Aorta (tissue), 5 donors: ENCODE measurements around the gene PPP1R3D. TPM values are rescaled to one million over a fixed set of nuclear protein-coding genes. Genes with fewer than 3 reads are reported as not detected.

Source experiments
- ATAC-seq: fragments of 200-7000 bp; cut with Tn5 transposase; one replicate; pipeline ENCODE4 v1.9.1; 2022; ENCODE audit warnings: moderate library complexity; ENCODE audit not compliant: low FRiP score
- DNase-seq, 2 donors: peaks; one replicate each; pipeline ENCODE4 v3.0.0-alpha.2; 2020
- H3K27ac ChIP-seq, 2 donors: one replicate each; pipeline ENCODE4 v1.5.1; 2013; ENCODE audit warnings: low read length in 2 of 2, mild to moderate bottlenecking in 2 of 2, moderate library complexity in 2 of 2, control low read depth in 1 of 2, inconsistent platforms in 1 of 2, low read depth in 1 of 2
- H3K27me3 ChIP-seq, 2 donors: one replicate each; pipeline ENCODE4 v1.6.1; 2013; ENCODE audit warnings: control low read depth in 1 of 2, low read length in 1 of 2, mild to moderate bottlenecking in 1 of 2, moderate library complexity in 1 of 2; ENCODE audit not compliant: insufficient read depth in 2 of 2, control insufficient read depth in 1 of 2
- H3K36me3 ChIP-seq, 2 donors: one replicate each; pipeline ENCODE4 v1.6.1; 2013; ENCODE audit warnings: control low read depth in 1 of 2, low read length in 1 of 2, mild to moderate bottlenecking in 1 of 2; ENCODE audit not compliant: insufficient read depth in 2 of 2, control insufficient read depth in 1 of 2
- H3K4me1 ChIP-seq, 2 donors: one replicate each; pipeline ENCODE4 v1.6.1; 2013; ENCODE audit warnings: low read length in 2 of 2, control low read depth in 1 of 2, mild to moderate bottlenecking in 1 of 2, moderate library complexity in 1 of 2; ENCODE audit not compliant: insufficient read depth in 2 of 2, control insufficient read depth in 1 of 2
- H3K4me3 ChIP-seq, 2 donors: one replicate each; pipeline ENCODE4 v1.5.1; 2013; ENCODE audit warnings: low read length in 2 of 2, control low read depth in 1 of 2, mild to moderate bottlenecking in 1 of 2
- H3K9me3 ChIP-seq: one replicate; pipeline ENCODE4 v1.6.1; 2013; ENCODE audit warnings: mild to moderate bottlenecking, low read length; ENCODE audit not compliant: control insufficient read depth
- WGBS, 2 donors: extraction: QIAGEN DNeasy Blood & Tissue Kit; methylation state at CpG; one replicate each; pipeline ENCODE4 v1.1.7; 2013; 5-methylcytosine and 5-hydroxymethylcytosine counted together
- intact Hi-C, 2 donors: fragments of 100-400 bp; cut with DNase I; formaldehyde crosslinking; loops; one replicate each; pipeline versions ENCODE4 v1.14.2 to v1.15.0; 2022
- polyA plus RNA-seq, 2 donors: library from polyadenylated mRNA; stranded (reverse); fragments of 200-250 nt; gene quantifications; one replicate each; pipeline ENCODE4 v1.2.3, GENCODE V29; 2013
- total RNA-seq, 2 donors: library from RNA; stranded (reverse); fragmentation: NEBNext Ultra II Directional; extraction: Animal tissue kit (Norgen Biotek cat#: 25700); gene quantifications; one replicate each; pipeline ENCODE4 v1.2.1, GENCODE V29; 2021
- donor health status: healthy with polysubstance abuse.
- donor health status: Bipolar disorder and iron deficiency.
- donor health status: DM: no; HTN: no; CAD: no.
- donor health status: DM: no; HTN: no; CAD: no.
- donor health status: DM: yes; HTN: yes; CAD: no.

Gene PPP1R3D
- total and polyA plus RNA-seq, 4 donors, result 2.5 to 8.3 (median 6.2) TPM

GRCh38 chr20:59942245-59942644, 2.1 kb upstream of the PPP1R3D start:
- Histone ChIP-seq H3K36me3 (peaks cover 0 to 5% of the 10 kb centered on the region in 2 donors), H3K9me3 (no peaks in the 10 kb centered on the region), H3K27me3 (no peaks in the 10 kb centered on the region), H3K4me1 (no peaks in the 10 kb centered on the region), H3K4me3 (no peak overlapping the region), H3K27ac (no peak overlapping the region)
- ATAC-seq, result no peak
- 80 to 84% methylated on average over 2 of the region's 2 CpGs for WGBS, 2 donors
- no peak for DNase-seq
- intact Hi-C loops, result no loop called here

DNA sequence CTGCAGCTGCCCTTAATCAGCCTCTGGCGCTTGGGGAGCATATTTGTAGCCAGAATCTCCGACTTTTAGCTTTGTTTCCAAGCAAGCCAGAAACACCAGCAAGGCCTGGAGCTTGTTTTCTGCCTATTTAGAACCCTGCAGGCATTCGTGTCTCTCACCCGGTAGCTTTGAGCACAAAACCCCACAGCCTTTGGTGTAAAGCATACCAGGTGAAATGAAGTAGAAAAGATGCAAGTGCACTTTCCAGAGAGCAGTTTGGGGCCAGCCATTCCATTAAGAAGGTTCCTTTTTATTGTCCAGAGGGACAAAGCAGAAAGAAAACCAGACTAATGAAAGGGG, 820 bp upstream of the PPP1R3D start:
- Histone ChIP-seq H3K27ac (peak overlapping the region; percentile 25 to 95), H3K4me3 (peak overlapping the region; percentile 64 to 71), H3K36me3 (peaks cover 0 to 5% of the 10 kb centered on the region in 2 donors), H3K27me3 (no peaks in the 10 kb centered on the region), H3K4me1 (no peaks in the 10 kb centered on the region), H3K9me3 (no peaks in the 10 kb centered on the region)
- DNase-seq (no peak), ATAC-seq (no peak)
- 0% methylated on average over 4 of the region's 4 CpGs for WGBS, 2 donors
- intact Hi-C loops, result no loop called here

- ATAC-seq, result peak; percentile 55
Measured at GRCh38 chr20:59939879-59940128, 301 bp downstream of the PPP1R3D start.

DNA sequence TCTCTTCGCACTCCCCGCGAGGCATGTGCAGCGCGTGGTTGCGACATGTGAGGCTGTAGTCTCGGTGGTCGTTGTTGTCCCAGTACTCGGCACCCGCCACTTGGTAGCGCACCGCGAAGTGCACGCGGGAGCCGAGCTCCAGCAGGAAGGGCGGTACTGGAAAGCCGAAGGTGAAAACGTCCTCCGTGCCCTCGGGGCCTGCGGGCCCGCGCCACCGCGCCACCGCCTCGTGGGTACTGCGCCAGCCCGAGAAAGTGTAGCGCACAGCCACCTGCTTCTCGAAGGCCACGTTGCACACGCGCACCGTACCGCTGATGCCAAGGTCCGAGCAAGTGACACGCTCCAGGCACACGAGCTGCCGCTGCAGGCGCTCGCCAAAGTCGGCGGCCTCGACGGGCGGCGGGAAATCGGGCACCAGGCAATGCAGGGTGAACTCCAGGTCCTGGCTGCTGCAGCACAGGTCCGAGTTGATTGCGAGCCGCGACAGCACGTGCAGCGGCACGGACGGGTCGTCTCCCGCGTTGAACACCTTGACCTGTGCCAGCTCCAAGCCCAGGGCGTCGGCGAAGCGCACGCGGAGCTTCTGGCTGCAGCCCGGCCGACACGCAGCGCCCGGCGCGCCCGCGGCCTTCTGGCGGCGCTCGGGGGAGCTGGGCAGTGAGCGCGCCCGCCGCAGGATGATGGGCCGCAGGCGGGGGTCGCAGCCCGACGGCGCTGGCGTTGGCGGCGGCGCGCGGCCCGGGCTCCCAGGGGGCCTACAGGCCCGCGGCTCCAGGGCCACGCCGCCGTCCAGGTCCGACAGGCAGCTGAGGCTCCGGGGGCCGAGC, 840 bp downstream of the PPP1R3D start:
- Histone ChIP-seq H3K27ac (peak overlapping the region in 1 of 2 donors; percentile 92), H3K4me3 (peak overlapping the region; percentile 35 to 89), H3K36me3 (no peaks in the 10 kb centered on the region), H3K4me1 (no peaks in the 10 kb centered on the region), H3K9me3 (no peaks in the 10 kb centered on the region), H3K27me3 (no peaks in the 10 kb centered on the region)
- intact Hi-C loops, result no loop called here
- WGBS, 2 donors, result 40 to 43% methylated on average over 96 to 104 of the region's 104 CpGs
- peak in 1 of 2 donors; percentile 76 for DNase-seq
- no peak for ATAC-seq

More at GRCh38 chr20:59939879-59940128, 301 bp downstream of the PPP1R3D start:
- intact Hi-C loops, result no loop called here
- H3K27me3 ChIP-seq, result no peaks in the 10 kb centered on the region
- 0% methylated on average over 24 of the region's 24 CpGs for WGBS, 2 donors
- H3K9me3 ChIP-seq, result no peaks in the 10 kb centered on the region
- DNase-seq, result peak; percentile 71 to 81
- peaks cover 0 to 4% of the 10 kb centered on the region in 2 donors for H3K36me3 ChIP-seq
- no peaks in the 10 kb centered on the region for H3K4me1 ChIP-seq
- peak overlapping the region in 1 of 2 donors; percentile 92 for H3K27ac ChIP-seq
- peak overlapping the region; percentile 35 to 89 for H3K4me3 ChIP-seq

DNA sequence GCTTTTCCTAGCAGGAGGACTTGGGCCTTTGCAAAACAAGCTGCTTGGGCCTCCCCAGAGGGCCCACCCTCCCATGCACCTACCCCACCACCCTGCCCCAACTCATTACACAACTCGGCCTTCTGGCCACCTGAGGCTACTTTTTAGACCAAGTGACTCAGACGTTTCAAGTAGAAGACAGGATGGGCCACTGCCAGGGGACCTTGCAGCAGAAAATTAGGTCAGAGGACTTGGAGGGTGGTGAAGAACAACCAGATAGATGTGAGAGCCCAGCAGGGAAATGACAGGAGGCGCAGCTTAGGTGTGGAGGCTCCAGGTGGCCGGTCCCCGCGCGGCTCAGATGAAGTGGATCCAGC, 1.4 kb downstream of the PPP1R3D start:
- 70 to 71% methylated on average over 7 of the region's 7 CpGs for WGBS, 2 donors
- no peaks in the 10 kb centered on the region for H3K9me3 ChIP-seq
- H3K4me1 ChIP-seq, result no peaks in the 10 kb centered on the region
- peak in 1 of 2 donors; percentile 61 for DNase-seq
- no peak for ATAC-seq
- no peaks in the 10 kb centered on the region for H3K36me3 ChIP-seq
- no peaks in the 10 kb centered on the region for H3K27me3 ChIP-seq
- no peak overlapping the region for H3K27ac ChIP-seq
- no peak overlapping the region for H3K4me3 ChIP-seq
- intact Hi-C loops, result no loop called here

DNA sequence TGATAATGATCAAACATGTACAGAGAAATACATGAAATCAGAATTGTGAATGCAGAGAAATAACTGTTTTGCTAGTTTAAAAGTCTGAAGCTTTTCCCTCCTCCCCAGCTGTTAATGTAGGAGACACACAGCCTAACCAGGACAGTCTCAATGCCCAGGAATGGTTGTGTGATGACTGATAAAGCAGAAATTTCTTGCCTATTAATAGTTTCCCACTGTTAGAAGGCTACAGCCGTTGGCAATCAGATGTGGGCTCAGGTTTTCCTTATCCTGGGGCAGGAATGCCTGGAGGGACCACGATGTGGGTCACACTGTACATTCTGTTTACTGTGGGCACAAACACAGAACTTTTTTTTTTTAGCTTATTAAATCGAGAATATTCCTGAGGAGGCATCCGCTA, 1.9 kb downstream of the PPP1R3D start:
- intact Hi-C loops, result no loop called here
- H3K4me1 ChIP-seq, result no peaks in the 10 kb centered on the region
- no peaks in the 10 kb centered on the region for H3K36me3 ChIP-seq

DNA sequence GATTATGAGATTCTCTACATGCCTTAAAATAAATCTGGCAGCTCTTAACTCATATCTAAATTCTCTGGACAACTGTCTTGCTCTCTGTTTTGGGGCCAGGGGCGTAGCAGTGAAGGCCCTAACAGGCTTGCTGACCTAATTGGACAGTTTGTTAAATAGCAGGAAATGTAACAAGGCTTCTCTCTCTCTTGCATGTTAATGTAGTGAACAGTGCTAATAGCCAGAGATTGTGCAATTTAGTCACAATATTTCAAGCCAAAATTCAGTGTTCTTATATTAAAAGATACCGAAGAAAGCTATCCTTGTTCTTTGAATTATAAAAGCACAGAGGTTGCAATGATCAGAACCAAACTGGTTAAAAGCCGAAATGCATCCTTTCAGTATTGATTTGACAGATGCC, 3.0 kb downstream of the PPP1R3D start:
- no peak overlapping the region for H3K27ac ChIP-seq
- no peaks in the 10 kb centered on the region for H3K27me3 ChIP-seq
- no peaks in the 10 kb centered on the region for H3K9me3 ChIP-seq
- ATAC-seq (no peak), DNase-seq (no peak)
- H3K4me1 ChIP-seq, result no peaks in the 10 kb centered on the region
- intact Hi-C loops, result no loop called here
- no peaks in the 10 kb centered on the region for H3K36me3 ChIP-seq
- WGBS, 2 donors, result 81 to 85% methylated on average over 3 of the region's 3 CpGs
- no peak overlapping the region for H3K4me3 ChIP-seq

More for the DNA sequence above, 1.9 kb downstream of the PPP1R3D start:
- no peak overlapping the region for H3K4me3 ChIP-seq
- DNase-seq (no peak), ATAC-seq (no peak)
- no peaks in the 10 kb centered on the region for H3K9me3 ChIP-seq
- 51 to 52% methylated on average over 4 of the region's 4 CpGs for WGBS, 2 donors
- no peak overlapping the region for H3K27ac ChIP-seq
- H3K27me3 ChIP-seq, result no peaks in the 10 kb centered on the region

GRCh38 chr20:59936409-59936808, 3.7 kb downstream of the PPP1R3D start:
- no peaks in the 10 kb centered on the region for H3K4me1 ChIP-seq
- DNase-seq (no peak), ATAC-seq (no peak)
- no peaks in the 10 kb centered on the region for H3K36me3 ChIP-seq
- intact Hi-C loops, result no loop called here
- no peak overlapping the region for H3K4me3 ChIP-seq
- H3K9me3 ChIP-seq, result no peaks in the 10 kb centered on the region
- no peak overlapping the region for H3K27ac ChIP-seq
- no peaks in the 10 kb centered on the region for H3K27me3 ChIP-seq
- 77 to 80% methylated on average over 4 of the region's 4 CpGs for WGBS, 2 donors

- Histone ChIP-seq H3K27ac (no peak overlapping the region), H3K4me3 (no peak overlapping the region), H3K27me3 (no peaks in the 10 kb centered on the region), H3K4me1 (no peaks in the 10 kb centered on the region), H3K9me3 (no peaks in the 10 kb centered on the region), H3K36me3 (no peaks in the 10 kb centered on the region)
- WGBS, 2 donors, result 94 to 95% methylated on average over 8 of the region's 8 CpGs
- ATAC-seq (no peak), DNase-seq (no peak)
- intact Hi-C loops, result no loop called here
Measured at GRCh38 chr20:59935457-59936185, 4.5 kb downstream of the PPP1R3D start.
